A673 (cell line): Measurements from ENCODE around the gene SLC25A38. TPM values are rescaled to one million over a fixed set of nuclear protein-coding genes. Genes with fewer than 3 reads are reported as not detected.
"Not testable (repeated sequence)": the region's sequence is repeated elsewhere in the genome, so short reads cannot be mapped to it uniquely, and the experiment has no call there.

Source experiments
- BruUV-seq: library from RNA; stranded (reverse); fragments of 400-500 nt; replicated peaks from 2 replicates; lab custom pipeline; 2021; lab: Mats Ljungman, UMichigan
- CTCF ChIA-PET: fragments of 300-600 bp; sonication (Branson Sonifier 250); formaldehyde crosslinking; loops from one replicate; lab custom pipeline; 2022; ENCODE audit warnings: antibody characterized with exemption; lab: Charles Lee
- POLR2A ChIA-PET: fragments of 300-600 bp; sonication (Branson Sonifier 250); formaldehyde crosslinking; loops from one replicate; lab custom pipeline; 2022; ENCODE audit warnings: antibody characterized with exemption; ENCODE audit not compliant: low non-redundant PET; lab: Charles Lee
- DNase-seq: peaks from one replicate; pipeline ENCODE4 v3.0.0-alpha.2; 2015; ENCODE audit warnings: low spot score
- H3K27ac ChIP-seq: fragments of 200-600 bp; sonication (generic); 2 replicates; pipeline ENCODE4 v1.5.1; 2016; ENCODE audit warnings: mixed run types, low read depth, mild to moderate bottlenecking, mixed read lengths, antibody characterized with exemption, low read length; ENCODE audit not compliant: poor library complexity, severe bottlenecking
- H3K27me3 ChIP-seq: fragments of 200-600 bp; sonication (generic); replicated peaks from 2 replicates; pipeline ENCODE4 v1.6.1; 2017; ENCODE audit warnings: mixed run types, low read depth, mild to moderate bottlenecking, mixed read lengths, antibody characterized with exemption, low read length; ENCODE audit not compliant: insufficient read depth, poor library complexity
- H3K36me3 ChIP-seq: fragments of 200-600 bp; sonication (generic); 2 replicates; pipeline ENCODE4 v1.6.1; 2016; ENCODE audit warnings: mixed run types, mild to moderate bottlenecking, mixed read lengths, antibody characterized with exemption, low read length; ENCODE audit not compliant: insufficient read depth, poor library complexity, severe bottlenecking
- H3K4me1 ChIP-seq: fragments of 200-600 bp; sonication (generic); 2 replicates; pipeline ENCODE4 v1.6.1; 2017; ENCODE audit warnings: mixed run types, mild to moderate bottlenecking, mixed read lengths, antibody characterized with exemption, low read length; ENCODE audit not compliant: insufficient read depth, poor library complexity, severe bottlenecking
- H3K4me3 ChIP-seq: fragments of 200-600 bp; sonication (generic); 2 replicates; pipeline ENCODE4 v1.5.1; 2016; ENCODE audit warnings: low read depth, mixed run types, mild to moderate bottlenecking, mixed read lengths, low read length; ENCODE audit not compliant: poor library complexity, severe bottlenecking
- H3K9me3 ChIP-seq: fragments of 200-600 bp; sonication (generic); 2 replicates; pipeline ENCODE4 v1.6.1; 2016; ENCODE audit warnings: mixed run types, low read depth, mild to moderate bottlenecking, mixed read lengths, antibody characterized with exemption, low read length; ENCODE audit not compliant: poor library complexity, severe bottlenecking
- CTCF ChIP-seq: fragments of 300-800, 200-600 bp; sonication (generic); conservative IDR thresholded peaks from 2 replicates; pipeline ENCODE4 v1.5.1; 2017; ENCODE audit warnings: low read depth, mild to moderate bottlenecking, antibody characterized with exemption, low read length, moderate library complexity, mixed read lengths
- EZH2 ChIP-seq: fragments of 200-600 bp; sonication (generic); IDR thresholded peaks from 2 replicates; pipeline ENCODE4 v1.6.1; 2017; ENCODE audit warnings: borderline replicate concordance, low read depth, mild to moderate bottlenecking, mixed read lengths, antibody characterized with exemption, low read length; ENCODE audit not compliant: poor library complexity, severe bottlenecking
- intact Hi-C: fragments of 100-400 bp; cut with micrococcal nuclease; formaldehyde crosslinking; loops from one replicate; pipeline ENCODE4 v1.10.0; 2022; ENCODE audit not compliant: unreplicated experiment
- total RNA-seq: library from RNA; stranded (reverse); gene quantifications from 2 replicates; pipeline ENCODE4 v1.2.3, GENCODE V29; 2021

Gene SLC25A38
- total RNA-seq, 1 experiment from 2014 or later, result 13.7 TPM

GRCh38 chr3:39418556-39419225 is 35.5 kb downstream of the SLC25A38 start:
- H3K9me3 ChIP-seq, BruUV-seq, CTCF ChIA-PET, H3K4me1 ChIP-seq, DNase-seq, intact Hi-C loops, H3K36me3 ChIP-seq, POLR2A ChIA-PET, H3K27me3 ChIP-seq, H3K27ac ChIP-seq, H3K4me3 ChIP-seq: not testable (repeated sequence)

- TF ChIP-seq CTCF (no peak), EZH2 (no peak)
- Histone ChIP-seq H3K36me3 (no peaks in the 10 kb centered on the region), H3K27ac (no peak overlapping the region), H3K9me3 (no peaks in the 10 kb centered on the region), H3K27me3 (no peaks in the 10 kb centered on the region), H3K4me3 (no peak overlapping the region), H3K4me1 (peaks cover 13% of the 10 kb centered on the region)
- intact Hi-C loops, result no loop called here
- ChIA-PET CTCF (no interaction called here), POLR2A (no interaction called here)
- BruUV-seq, result no TSS peak
- no peak for DNase-seq
Observed at GRCh38 chr3:39419742-39420315, 36.7 kb downstream of the SLC25A38 start.

- Histone ChIP-seq H3K4me3 (no peak overlapping the region), H3K27ac (no peak overlapping the region), H3K27me3 (no peaks in the 10 kb centered on the region), H3K9me3 (no peaks in the 10 kb centered on the region), H3K4me1 (peaks cover 13% of the 10 kb centered on the region), H3K36me3 (no peaks in the 10 kb centered on the region)
- BruUV-seq, result no TSS peak
- ChIA-PET POLR2A (no interaction called here), CTCF (no interaction called here)
- no peak for DNase-seq
- TF ChIP-seq EZH2 (no peak), CTCF (no peak)
- intact Hi-C loops, result no loop called here
Observed at GRCh38 chr3:39420543-39420942, 37.4 kb downstream of the SLC25A38 start.
